AG09319 (cell line): ENCODE results near the gene CYFIP2.

Experiments used
- DNase-seq: peaks from one replicate; pipeline ENCODE4 v3.0.0-alpha.2; 2010; ENCODE audit warnings: low read depth; ENCODE audit errors: extremely low read depth
- CTCF ChIP-seq: IDR thresholded peaks from 2 replicates; pipeline ENCODE4 v1.5.1; 2011; ENCODE audit warnings: low read depth, mild to moderate bottlenecking, inconsistent platforms, low read length, moderate library complexity

The CYFIP2 gene

GRCh38 chr5:157265714-157266285 lies at the start of gene CYFIP2:
TSS of gene CYFIP2 (plus strand) at chr5:157266123. CDS start at chr5:157285362, 19,239 bp downstream.
- DNase-seq: no peak

GRCh38 chr5:157216391-157217142 lies 49.4 kb upstream of the CYFIP2 start:
- no peak for DNase-seq
- no peak for TF ChIP-seq CTCF

More at GRCh38 chr5:157265714-157266285, at the start of gene CYFIP2:
- no peak for TF ChIP-seq CTCF

DNA sequence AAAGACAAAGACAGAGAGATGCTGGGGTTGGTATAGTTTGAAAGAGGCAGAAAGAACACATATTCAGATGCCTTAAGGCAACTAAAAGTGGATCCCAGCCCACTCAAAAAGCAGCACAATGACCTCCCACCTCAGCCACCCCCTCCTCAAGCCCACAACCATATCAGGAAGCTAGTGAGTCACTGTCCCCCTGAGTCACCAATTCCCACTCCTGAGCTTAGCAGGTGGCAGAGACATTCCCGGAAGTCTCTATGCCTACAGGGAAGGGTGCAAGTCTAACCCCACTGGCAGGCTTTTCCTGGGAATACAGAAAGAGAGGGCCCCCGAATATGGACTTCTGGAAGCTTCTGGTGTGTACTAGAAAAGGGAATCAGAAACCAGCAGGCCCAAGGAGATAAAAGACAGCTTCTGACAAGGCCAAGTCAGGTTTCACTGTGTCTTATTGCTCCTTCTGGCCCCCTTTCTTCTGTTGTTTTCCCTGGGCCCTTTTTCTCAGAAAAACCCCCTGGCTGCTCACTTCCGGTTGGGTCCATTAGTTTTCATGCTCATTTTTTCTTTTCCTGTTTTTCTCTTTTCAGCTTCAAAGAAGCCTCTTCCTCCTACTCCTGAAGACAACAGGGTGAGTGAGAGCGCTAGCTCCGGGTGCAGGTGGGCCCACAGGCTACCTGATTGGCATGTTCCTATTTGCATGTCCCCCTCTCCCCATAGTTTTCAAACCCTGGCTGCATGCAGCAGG lies 48.5 kb upstream of the CYFIP2 start:
- TF ChIP-seq CTCF: no peak
- no peak for DNase-seq

DNA sequence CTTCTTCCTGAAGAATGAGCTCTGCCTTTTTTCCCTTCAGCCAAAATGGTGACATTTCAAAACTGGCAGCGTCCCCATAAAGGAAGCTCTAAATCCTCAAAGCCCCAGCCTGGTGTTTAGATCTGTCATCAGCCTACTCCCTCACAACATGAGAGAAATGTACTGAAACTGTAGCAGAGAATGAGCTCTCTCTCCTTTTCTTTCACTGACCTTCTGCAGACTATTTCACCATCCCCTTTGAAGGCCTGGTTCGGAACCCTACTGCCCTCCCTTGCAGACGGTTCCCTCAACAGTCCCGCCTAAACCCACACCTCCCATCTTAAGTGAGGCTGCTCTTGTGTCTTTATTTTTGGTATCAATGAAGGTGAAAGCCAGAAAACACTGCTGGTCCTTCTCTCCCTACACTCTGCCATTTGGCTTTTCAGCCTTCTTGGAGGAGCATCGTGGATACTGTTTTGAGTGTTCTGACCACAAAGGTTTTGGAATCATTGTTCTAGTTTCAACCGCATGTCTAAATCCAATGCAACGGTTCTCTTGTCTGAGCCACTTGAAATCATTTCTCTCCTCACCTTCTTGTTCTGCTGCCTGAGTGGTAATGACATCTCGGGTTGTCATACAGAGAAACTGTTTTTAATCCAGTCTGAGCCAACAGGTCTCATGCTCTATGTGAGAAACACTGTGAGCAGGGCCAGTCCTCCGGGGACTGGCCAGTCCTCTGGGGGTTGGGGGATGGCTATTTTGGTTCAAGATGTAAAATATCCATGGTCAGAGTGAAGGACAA lies 46.2 kb upstream of the CYFIP2 start:
- no peak for TF ChIP-seq CTCF
- DNase-seq: no peak

DNA sequence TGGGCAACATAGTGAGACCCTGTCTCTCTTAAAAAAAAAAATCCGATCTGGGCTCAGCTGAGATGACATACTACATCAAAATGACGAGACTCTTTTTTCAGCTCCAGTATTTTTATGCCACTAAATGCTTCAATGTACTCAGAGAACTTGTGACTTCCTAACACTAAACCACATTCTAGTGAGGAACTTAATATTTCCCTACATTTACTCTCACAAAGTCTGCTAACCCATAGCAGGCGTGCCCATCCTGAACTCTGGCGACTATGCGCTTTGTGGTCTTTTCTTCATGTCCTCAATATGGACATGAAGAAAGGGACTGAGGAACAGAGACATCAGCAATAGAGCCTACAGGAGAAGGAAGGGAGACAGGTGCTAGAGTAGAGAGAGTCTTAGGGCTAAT lies 44.0 kb upstream of the CYFIP2 start:
- TF ChIP-seq CTCF: no peak
- DNase-seq: no peak

- no peak for DNase-seq
- no peak for TF ChIP-seq CTCF
Observed at GRCh38 chr5:157222506-157223230, 43.3 kb upstream of the CYFIP2 start.
